H9 (cell line): Measurements from ENCODE around the gene SPECC1L. TPM values are rescaled to one million over a fixed set of nuclear protein-coding genes. Genes with fewer than 3 reads are reported as not detected.
"Not testable (repeated sequence)": the region's sequence is repeated elsewhere in the genome, so short reads cannot be mapped to it uniquely, and the experiment has no call there.

ENCODE experiments used
- DNase-seq: peaks from one replicate; pipeline ENCODE4 v3.0.0-alpha.2; 2017
- H2AFZ ChIP-seq: one replicate; pipeline ENCODE4 v1.6.1; 2013; ENCODE audit warnings: mild to moderate bottlenecking, low read length, control low read depth, moderate library complexity
- H2AK5ac ChIP-seq: 2 replicates; pipeline ENCODE4 v1.6.1; 2013; ENCODE audit warnings: low read length, control low read depth, mixed read lengths; ENCODE audit not compliant: insufficient read length
- H2BK120ac ChIP-seq: one replicate; pipeline ENCODE4 v1.6.1; 2013; ENCODE audit warnings: low read depth, mild to moderate bottlenecking, low read length, control low read depth, inconsistent platforms; ENCODE audit not compliant: poor library complexity, severe bottlenecking
- H2BK12ac ChIP-seq: 2 replicates; pipeline ENCODE4 v1.6.1; 2013; ENCODE audit warnings: low read length, control low read depth, mixed read lengths, low read depth; ENCODE audit not compliant: insufficient read length
- H2BK15ac ChIP-seq: 2 replicates; pipeline ENCODE4 v1.6.1; 2013; ENCODE audit warnings: low read depth, low read length, control low read depth
- H2BK20ac ChIP-seq: one replicate; pipeline ENCODE4 v1.6.1; 2013; ENCODE audit warnings: low read depth, mild to moderate bottlenecking, low read length, control low read depth, inconsistent platforms; ENCODE audit not compliant: poor library complexity, severe bottlenecking
- H2BK5ac ChIP-seq: 2 replicates; pipeline ENCODE4 v1.6.1; 2013; ENCODE audit warnings: low read length, control low read depth, mixed read lengths; ENCODE audit not compliant: insufficient read length
- H3K14ac ChIP-seq: 2 replicates; pipeline ENCODE4 v1.6.1; 2013; ENCODE audit warnings: low read length, control low read depth; ENCODE audit not compliant: insufficient read depth
- H3K18ac ChIP-seq: 2 replicates; pipeline ENCODE4 v1.6.1; 2013; ENCODE audit warnings: low read depth, mild to moderate bottlenecking, mixed read lengths, low read length, control low read depth; ENCODE audit not compliant: insufficient read length
- H3K23ac ChIP-seq: 2 replicates; pipeline ENCODE4 v1.6.1; 2013; ENCODE audit warnings: low read length, control low read depth, mixed read lengths, low read depth; ENCODE audit not compliant: insufficient read length
- H3K23me2 ChIP-seq: 2 replicates; pipeline ENCODE4 v1.6.1; 2013; ENCODE audit warnings: low read depth, mild to moderate bottlenecking, mixed read lengths, low read length, control low read depth; ENCODE audit not compliant: insufficient read length, poor library complexity, severe bottlenecking
- H3K27ac ChIP-seq: 2 replicates; pipeline ENCODE4 v1.5.1; 2013; ENCODE audit warnings: low read length, control low read depth, mixed read lengths, low read depth; ENCODE audit not compliant: insufficient read length
- H3K27me3 ChIP-seq: 2 replicates; pipeline ENCODE4 v1.6.1; 2013; ENCODE audit warnings: low read length, control low read depth, inconsistent platforms; ENCODE audit not compliant: insufficient read depth
- H3K4ac ChIP-seq: 2 replicates; pipeline ENCODE4 v1.6.1; 2013; ENCODE audit warnings: low read depth, mild to moderate bottlenecking, control low read depth, inconsistent platforms, low read length, moderate library complexity
- H3K4me1 ChIP-seq: 2 replicates; pipeline ENCODE4 v1.6.1; 2013; ENCODE audit warnings: low read length, control low read depth, inconsistent platforms; ENCODE audit not compliant: insufficient read depth
- H3K4me2 ChIP-seq: 2 replicates; pipeline ENCODE4 v1.6.1; 2013; ENCODE audit warnings: low read length, control low read depth, mixed read lengths; ENCODE audit not compliant: insufficient read length, insufficient read depth
- H3K56ac ChIP-seq: 2 replicates; pipeline ENCODE4 v1.6.1; 2013; ENCODE audit warnings: low read depth, mild to moderate bottlenecking, mixed read lengths, low read length, control low read depth; ENCODE audit not compliant: insufficient read length
- H3K79me1 ChIP-seq: 2 replicates; pipeline ENCODE4 v1.6.1; 2013; ENCODE audit warnings: low read depth, mild to moderate bottlenecking, moderate library complexity, low read length, control low read depth, inconsistent platforms; ENCODE audit not compliant: insufficient read depth, poor library complexity, severe bottlenecking
- H3K79me2 ChIP-seq: 2 replicates; pipeline ENCODE4 v1.6.1; 2013; ENCODE audit warnings: low read length, control low read depth, inconsistent platforms; ENCODE audit not compliant: insufficient read depth
- H3K9ac ChIP-seq: 2 replicates; pipeline ENCODE4 v1.6.1; 2013; ENCODE audit warnings: low read length, control low read depth, mixed read lengths; ENCODE audit not compliant: insufficient read length; ENCODE audit errors: extremely low read depth
- H3K9me3 ChIP-seq: one replicate; pipeline ENCODE4 v1.6.1; 2013; ENCODE audit warnings: low read depth, low read length, inconsistent platforms; ENCODE audit not compliant: control insufficient read depth
- H3T11ph ChIP-seq: one replicate; pipeline ENCODE4 v1.6.1; 2013; ENCODE audit warnings: mild to moderate bottlenecking, low read length, control low read depth, inconsistent platforms
- H4K20me1 ChIP-seq: one replicate; pipeline ENCODE4 v1.6.1; 2013; ENCODE audit not compliant: control insufficient read depth, insufficient read length, insufficient read depth
- H4K5ac ChIP-seq: 2 replicates; pipeline ENCODE4 v1.6.1; 2013; ENCODE audit warnings: low read depth, mild to moderate bottlenecking, mixed read lengths, low read length, control low read depth; ENCODE audit not compliant: insufficient read length
- H4K8ac ChIP-seq: replicated peaks from 2 replicates; pipeline ENCODE4 v1.6.1; 2013; ENCODE audit warnings: low read length, control low read depth, mixed read lengths, low read depth; ENCODE audit not compliant: insufficient read length
- H4K91ac ChIP-seq: 2 replicates; pipeline ENCODE4 v1.6.1; 2013; ENCODE audit warnings: low read depth, mild to moderate bottlenecking, moderate library complexity, mixed read lengths, low read length, control low read depth; ENCODE audit not compliant: insufficient read length
- H3K27ac Mint-ChIP-seq, 3 experiments: 2 replicates in 2 of 3; 3 replicates in 1 of 3; pipeline ENCODE4 v1.8.0; 2020 to 2021; ENCODE audit warnings: mixed read lengths in 3 of 3, mild to moderate bottlenecking in 1 of 3, moderate library complexity in 1 of 3
- H3K27me3 Mint-ChIP-seq: 2 replicates; pipeline ENCODE4 v1.8.0; 2021; ENCODE audit warnings: low read depth, mild to moderate bottlenecking, moderate library complexity, mixed read lengths
- H3K36me3 Mint-ChIP-seq, 3 experiments: 2 replicates in 2 of 3; 3 replicates in 1 of 3; pipeline ENCODE4 v1.8.0; 2020 to 2021; ENCODE audit warnings: low read depth in 3 of 3, mixed read lengths in 3 of 3; ENCODE audit not compliant: insufficient read depth in 1 of 3
- H3K4me1 Mint-ChIP-seq, 2 experiments: 2 replicates each; pipeline ENCODE4 v1.8.0; 2020; ENCODE audit warnings: mixed read lengths in 2 of 2
- H3K4me3 Mint-ChIP-seq, 2 experiments: 2 replicates in 1 of 2; 3 replicates in 1 of 2; pipeline ENCODE4 v1.8.0; 2020 to 2021; ENCODE audit warnings: mild to moderate bottlenecking in 2 of 2, mixed read lengths in 2 of 2, moderate library complexity in 1 of 2
- H3K9me3 Mint-ChIP-seq, 2 experiments: 2 replicates in 1 of 2; 3 replicates in 1 of 2; pipeline ENCODE4 v1.8.0; 2020; ENCODE audit warnings: mild to moderate bottlenecking in 2 of 2, mixed read lengths in 2 of 2, moderate library complexity in 1 of 2
- WGBS: extraction: QIAGEN DNeasy Blood & Tissue Kit; methylation state at CpG from one replicate; pipeline ENCODE4 v1.1.7; 2013; ENCODE audit warnings: missing lambda C conversion rate, low lambda C conversion rate, mixed read lengths; ENCODE audit not compliant: insufficient read length; ENCODE audit errors: extremely low coverage; 5-methylcytosine and 5-hydroxymethylcytosine counted together
- total RNA-seq: library from RNA; stranded (reverse); gene quantifications from 2 replicates; pipeline ENCODE4 v1.2.1, GENCODE V29; 2021

The SPECC1L gene
- total RNA-seq, 1 experiment from 2014 or later = 57.1 TPM

DNA sequence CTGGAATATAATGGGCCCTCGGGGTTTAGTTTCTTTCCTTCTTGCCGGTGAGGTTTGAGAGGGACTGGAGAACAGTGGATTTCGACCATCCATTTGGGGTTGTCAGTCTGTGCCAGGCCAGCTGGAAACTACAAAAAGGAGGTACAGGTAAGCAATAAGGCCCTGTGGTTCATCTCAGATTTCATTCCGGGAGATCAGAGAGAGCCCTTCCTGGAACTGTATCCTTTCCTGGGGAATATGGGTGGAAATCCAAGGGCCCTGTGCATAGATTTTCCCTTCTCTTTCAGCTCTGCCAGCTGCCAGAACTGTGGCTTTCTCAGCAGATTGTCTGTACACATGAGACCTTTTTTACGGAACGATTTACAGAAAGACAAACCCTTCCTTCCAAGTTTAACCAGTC lies 17.2 kb downstream of the SPECC1L start:
- H3K14ac ChIP-seq, H3K23ac ChIP-seq, H2BK15ac ChIP-seq, H2AFZ ChIP-seq, H3K79me1 ChIP-seq, H2BK120ac ChIP-seq, H3K27ac ChIP-seq, H3K27ac Mint-ChIP-seq, H3T11ph ChIP-seq, H3K4me2 ChIP-seq, H2AK5ac ChIP-seq, H4K8ac ChIP-seq, H4K91ac ChIP-seq, H3K18ac ChIP-seq, H3K9ac ChIP-seq, H3K36me3 Mint-ChIP-seq, H3K9me3 Mint-ChIP-seq, H3K4me3 Mint-ChIP-seq, H3K9me3 ChIP-seq, H3K56ac ChIP-seq, H2BK12ac ChIP-seq, DNase-seq, H3K4me1 ChIP-seq, H3K27me3 ChIP-seq, H3K4ac ChIP-seq, H2BK5ac ChIP-seq, H2BK20ac ChIP-seq, H4K20me1 ChIP-seq, H4K5ac ChIP-seq, H3K23me2 ChIP-seq, H3K27me3 Mint-ChIP-seq: not testable (repeated sequence)
- H3K4me1 Mint-ChIP-seq = peaks cover 32 to 38% of the 10 kb centered on the region in 2 experiments
- H3K79me2 ChIP-seq = peaks cover 11% of the 10 kb centered on the region; the same call in 1 of the 2 replicates
- no CpG with 5 or more reads among the region's 6 CpGs for WGBS
